ENCODE measurements around the gene RAB3GAP1.

RAB3GAP1 gene

GRCh38 chr2:135208016-135208415 is 155.9 kb downstream of the RAB3GAP1 start:
- DNase-seq (ENCODE audit: low spot score): no peak
- FAIRE-seq: no peak

- DNase-seq (ENCODE audit: low spot score): no peak
- no peak for FAIRE-seq
Measured at GRCh38 chr2:135212757-135213156, 160.7 kb downstream of the RAB3GAP1 start.

- FAIRE-seq (no peak), DNase-seq (ENCODE audit: low spot score) (no peak)
Measured at GRCh38 chr2:135218426-135218825, 166.3 kb downstream of the RAB3GAP1 start.

- DNase-seq (ENCODE audit: low spot score) (no peak), FAIRE-seq (no peak)
Measured at GRCh38 chr2:135219226-135219625, 167.1 kb downstream of the RAB3GAP1 start.
